ENCODE measurements around the gene ALG11. TPM values are rescaled to one million over a fixed set of nuclear protein-coding genes. Genes with fewer than 3 reads are reported as not detected.

ALG11 gene
- total and polyA plus RNA-seq, 11 donors: 4.0 to 32.9 (median 19.3) TPM

- H3K27me3 ChIP-seq: peaks cover 0 to 2% (median 0%) of the 10 kb centered on the region in 9 donors
- intact Hi-C loops (cut with DNase I): loop anchor here in 3 of 10 donors (2.0 to 10.0 kb wide), 3 partner anchors 123 to 199 kb away; partner anchors contain the start of gene NEK5 (in 1 of the 3)
- ATAC-seq (no peak), DNase-seq (no peak)
- no peaks in the 10 kb centered on the region for H3K9me3 ChIP-seq
- no peak for TF ChIP-seq POLR2A (IDR thresholded peaks at IDR 0.05)
- TF ChIP-seq CTCF (IDR thresholded peaks at IDR 0.05): no peak
- no peak overlapping the region for H3K4me3 ChIP-seq
- 91 to 96% (median 95%) methylated on average over 13 of the region's 13 CpGs for WGBS, 4 donors
- peaks cover 0 to 15% (median 9%) of the 10 kb centered on the region in 12 donors for H3K4me1 ChIP-seq
- no peak overlapping the region for H3K27ac ChIP-seq
- H3K36me3 ChIP-seq: no peaks in the 10 kb centered on the region
These were observed 6.2 kb upstream of the ALG11 start for GRCh38 chr13:52005841-52006522.

GRCh38 chr13:52006523-52007245, 5.5 kb upstream of the ALG11 start:
- no peak overlapping the region for H3K27ac ChIP-seq
- TF ChIP-seq POLR2A (IDR thresholded peaks at IDR 0.05) (no peak), CTCF (IDR thresholded peaks at IDR 0.05) (no peak)
- no peak overlapping the region for H3K4me3 ChIP-seq
- peaks cover 0 to 9% (median 0%) of the 10 kb centered on the region in 9 donors for H3K27me3 ChIP-seq
- peaks cover 0 to 17% (median 9%) of the 10 kb centered on the region in 12 donors for H3K4me1 ChIP-seq
- WGBS, 4 donors: 90 to 91% (median 90%) methylated on average over 8 of the region's 8 CpGs
- no peaks in the 10 kb centered on the region for H3K36me3 ChIP-seq
- H3K9me3 ChIP-seq: no peaks in the 10 kb centered on the region
- DNase-seq: no peak
- no peak for ATAC-seq
- intact Hi-C loops (cut with DNase I): loop anchor here in 3 of 10 donors (2.0 to 10.0 kb wide), 3 partner anchors 122 to 198 kb away; partner anchors contain the start of gene NEK5 (in 1 of the 3)

- DNase-seq (no peak), ATAC-seq (no peak)
- H3K36me3 ChIP-seq: no peaks in the 10 kb centered on the region
- H3K27ac ChIP-seq: no peak overlapping the region
- peaks cover 0 to 9% (median 0%) of the 10 kb centered on the region in 9 donors for H3K27me3 ChIP-seq
- H3K4me1 ChIP-seq: peaks cover 0 to 32% (median 21%) of the 10 kb centered on the region in 12 donors
- intact Hi-C loops (cut with DNase I): loop anchor here in 5 of 10 donors (5.0 to 10.0 kb wide), 8 partner anchors 75 to 445 kb away; partner anchors contain the start of genes CKAP2 (in 1 of the 5), VPS36 (in 1 of the 5) and WDFY2 (in 1 of the 5)
- H3K9me3 ChIP-seq: no peaks in the 10 kb centered on the region
- TF ChIP-seq POLR2A (IDR thresholded peaks at IDR 0.05): no peak
- H3K4me3 ChIP-seq: peak overlapping the region in 3 of 12 donors; percentile 88 to 97 (median 95)
- WGBS, 4 donors: 67 to 71% (median 68%) methylated on average over 6 of the region's 6 CpGs
These were observed 2.3 kb upstream of the ALG11 start for GRCh38 chr13:52009946-52010345.

GRCh38 chr13:52010890-52011631, 1.1 kb upstream of the ALG11 start, which contains the start of gene ATP7B:
TSS of gene ATP7B (minus strand) at chr13:52011450. CDS start at chr13:52011337, 113 bp downstream.
- peak in 3 of 5 donors; percentile 22 to 30 (median 22) for DNase-seq
- Histone ChIP-seq H3K9me3 (no peaks in the 10 kb centered on the region), H3K4me3 (peak within 1 kb of the TSS; percentile 63 to 98 (median 91)), H3K27me3 (peaks cover 0 to 9% (median 0%) of the 10 kb centered on the region in 9 donors), H3K36me3 (peaks cover 0 to 6% (median 0%) of the 10 kb centered on the region in 9 donors), H3K4me1 (peaks cover 0 to 32% (median 21%) of the 10 kb centered on the region in 12 donors), H3K27ac (peak within 1 kb of the TSS; percentile 64 to 90 (median 84))
- intact Hi-C loops (cut with DNase I): loop anchor here in 4 of 10 donors (5.0 to 10.0 kb wide), 7 partner anchors 76 to 444 kb away; partner anchors contain the start of genes CKAP2 (in 1 of the 4), VPS36 (in 1 of the 4) and WDFY2 (in 1 of the 4)
- WGBS, 4 donors: 3 to 5% (median 3%) methylated on average over 35 to 46 of the region's 46 CpGs
- ATAC-seq: peak in 3 of 4 donors; percentile 7 to 29 (median 8)
- no peak for TF ChIP-seq POLR2A (IDR thresholded peaks at IDR 0.05)
- TF ChIP-seq CTCF (IDR thresholded peaks at IDR 0.05): peak in 4 of 12 donors; percentile 9 to 31 (median 18)

Data from heart left ventricle (tissue), 16 donors.